SK-N-SH (cell line): ENCODE measurements around the gene SPP2. TPM values are rescaled to one million over a fixed set of nuclear protein-coding genes. Genes with fewer than 3 reads are reported as not detected.

Experiments used
- CTCF ChIA-PET: fragments of 300-600, 350-600 bp; formaldehyde crosslinking; extraction: SDS; loops from one replicate; lab custom pipeline; 2021; lab: Yijun Ruan, JAX
- POLR2A ChIA-PET: fragments of 350-600 bp; sonication (Branson Sonifier 250); formaldehyde crosslinking; extraction: SDS; loops from one replicate; lab custom pipeline; 2020; ENCODE audit warnings: antibody characterized with exemption, inconsistent platforms; lab: Yijun Ruan, JAX
- DNase-seq: peaks from one replicate; pipeline ENCODE4 v3.0.0; 2012
- H2AFZ ChIP-seq: fragments of 200-600 bp; sonication (generic); 2 replicates; pipeline ENCODE4 v1.8.1; 2016; ENCODE audit warnings: antibody characterized with exemption, mild to moderate bottlenecking, low read depth
- H3F3A ChIP-seq: fragments of 200-600 bp; sonication (generic); replicated peaks from 2 replicates; pipeline ENCODE3; 2016; ENCODE audit warnings: antibody characterized with exemption, mild to moderate bottlenecking; ENCODE audit not compliant: insufficient read depth
- H3K27ac ChIP-seq, 2 experiments: fragments of 200-500 bp in 1 of 2; fragments of 200-600 bp in 1 of 2; sonication (Bioruptor generic) in 1 of 2; sonication (generic), shearing (Covaris generic) in 1 of 2; 2 replicates each; pipeline versions ENCODE4 v1.5.1 to v1.6.1; 2014 to 2016; ENCODE audit warnings: low read depth in 2 of 2, inconsistent platforms in 1 of 2, low read length in 1 of 2, mild to moderate bottlenecking in 1 of 2, mixed read lengths in 1 of 2
- H3K27me3 ChIP-seq: fragments of 200-600 bp; sonication (generic), shearing (Covaris generic); 2 replicates; pipeline ENCODE4 v1.6.1; 2016; ENCODE audit warnings: mixed run types; ENCODE audit not compliant: insufficient read depth
- H3K36me3 ChIP-seq, 2 experiments: fragments of 200-500 bp in 1 of 2; fragments of 200-600 bp in 1 of 2; sonication (Bioruptor generic) in 1 of 2; sonication (generic) in 1 of 2; replicated peaks in 1 of 2; 2 replicates each; pipeline versions ENCODE3 to v1.5.1; 2014 to 2016; ENCODE audit warnings: low read length in 1 of 2, mild to moderate bottlenecking in 1 of 2; ENCODE audit not compliant: insufficient read depth in 2 of 2, control insufficient read depth in 1 of 2
- H3K4me1 ChIP-seq, 2 experiments: fragments of 200-500 bp in 1 of 2; fragments of 200-600 bp in 1 of 2; sonication (Bioruptor generic) in 1 of 2; sonication (generic), shearing (Covaris generic) in 1 of 2; 2 replicates each; pipeline versions ENCODE4 v1.5.1 to v1.6.1; 2014 to 2016; ENCODE audit warnings: low read depth in 1 of 2, low read length in 1 of 2, mixed run types in 1 of 2; ENCODE audit not compliant: insufficient read depth in 2 of 2, control insufficient read depth in 1 of 2
- H3K4me2 ChIP-seq: fragments of 200-600 bp; sonication (generic), shearing (Covaris generic); 2 replicates; pipeline ENCODE4 v1.6.1; 2017; ENCODE audit warnings: mixed run types
- H3K4me3 ChIP-seq, 2 experiments: fragments of 200-500 bp in 1 of 2; fragments of 200-600 bp in 1 of 2; sonication (Bioruptor generic) in 1 of 2; sonication (generic), shearing (Covaris generic) in 1 of 2; 2 replicates each; pipeline versions ENCODE4 v1.5.1 to v1.8.1; 2014 to 2016; ENCODE audit warnings: low read depth in 2 of 2, inconsistent platforms in 1 of 2, low read length in 1 of 2, mild to moderate bottlenecking in 1 of 2, mixed read lengths in 1 of 2, moderate library complexity in 1 of 2
- H3K79me2 ChIP-seq: fragments of 200-600 bp; sonication (generic); 2 replicates; pipeline ENCODE4 v1.8.1; 2017; ENCODE audit warnings: mild to moderate bottlenecking; ENCODE audit not compliant: insufficient read depth
- H3K9ac ChIP-seq: fragments of 200-600 bp; sonication (generic); 2 replicates; pipeline ENCODE4 v1.6.1; 2017; ENCODE audit warnings: mixed run types
- H3K9me2 ChIP-seq: fragments of 200-600 bp; sonication (generic); 2 replicates; pipeline ENCODE4 v1.6.1; 2017; ENCODE audit warnings: mixed run types
- H3K9me3 ChIP-seq: fragments of 200-600 bp; sonication (generic); 2 replicates; pipeline ENCODE4 v1.6.1; 2017; ENCODE audit warnings: mixed run types, mild to moderate bottlenecking, moderate library complexity
- H4K20me1 ChIP-seq: fragments of 200-600 bp; sonication (generic); 2 replicates; pipeline ENCODE4 v1.6.1; 2017; ENCODE audit warnings: mild to moderate bottlenecking, mixed run types; ENCODE audit not compliant: insufficient read depth
- ELF1 ChIP-seq: IDR thresholded peaks from 2 replicates; pipeline ENCODE4 v1.4.0; 2012
- FOXM1 ChIP-seq: IDR thresholded peaks from 2 replicates; pipeline ENCODE4 v1.4.0; 2012; ENCODE audit warnings: low read depth, mild to moderate bottlenecking
- MAX ChIP-seq: IDR thresholded peaks from 2 replicates; pipeline ENCODE4 v1.4.0; 2012; ENCODE audit warnings: low read depth
- MEF2A ChIP-seq: IDR thresholded peaks from 2 replicates; pipeline ENCODE4 v1.4.0; 2012; ENCODE audit warnings: low read depth, borderline replicate concordance
- MXI1 ChIP-seq: IDR thresholded peaks from 2 replicates; pipeline ENCODE4 v1.6.1; 2012; ENCODE audit warnings: mild to moderate bottlenecking, low read depth, low read length, improper control_type of control experiment
- POLR2AphosphoS5 ChIP-seq: IDR thresholded peaks from 2 replicates; pipeline ENCODE4 v1.6.1; 2012; ENCODE audit warnings: low read depth, low read length
- REST ChIP-seq: IDR thresholded peaks from 2 replicates; pipeline ENCODE4 v1.6.1; 2012; ENCODE audit warnings: mild to moderate bottlenecking, low read depth, low read length, moderate library complexity
- SIN3A ChIP-seq: IDR thresholded peaks from 2 replicates; pipeline ENCODE4 v1.6.1; 2012; ENCODE audit warnings: low read depth, mild to moderate bottlenecking, low read length, moderate library complexity, borderline replicate concordance
- TCF12 ChIP-seq: IDR thresholded peaks from 2 replicates; pipeline ENCODE4 v1.4.0; 2012
- TEAD4 ChIP-seq: IDR thresholded peaks from 2 replicates; pipeline ENCODE4 v1.4.0; 2012; ENCODE audit warnings: mild to moderate bottlenecking, borderline replicate concordance; ENCODE audit not compliant: insufficient read depth
- WGBS: methylation state at CpG from one replicate; pipeline ENCODE4 v1.1.6; 2017; ENCODE audit warnings: low lambda C conversion rate; 5-methylcytosine and 5-hydroxymethylcytosine counted together
- polyA plus RNA-seq, 3 experiments: library from polyadenylated mRNA; depleted of rRNA; stranded (reverse); fragments of >200 nt; gene quantifications; 2 replicates each; pipeline ENCODE4 v1.2.3, GENCODE V29; 2012
- TF ChIP-seq, protein P1 (sequence below): IDR thresholded peaks from 2 replicates; pipeline ENCODE4 v1.4.0; 2012; ENCODE audit warnings: low read depth, borderline replicate concordance

SPP2 gene
- polyA plus RNA-seq, 1 of the 3 experiments (the other 2 are of a cell fraction): 0.30 TPM

DNA sequence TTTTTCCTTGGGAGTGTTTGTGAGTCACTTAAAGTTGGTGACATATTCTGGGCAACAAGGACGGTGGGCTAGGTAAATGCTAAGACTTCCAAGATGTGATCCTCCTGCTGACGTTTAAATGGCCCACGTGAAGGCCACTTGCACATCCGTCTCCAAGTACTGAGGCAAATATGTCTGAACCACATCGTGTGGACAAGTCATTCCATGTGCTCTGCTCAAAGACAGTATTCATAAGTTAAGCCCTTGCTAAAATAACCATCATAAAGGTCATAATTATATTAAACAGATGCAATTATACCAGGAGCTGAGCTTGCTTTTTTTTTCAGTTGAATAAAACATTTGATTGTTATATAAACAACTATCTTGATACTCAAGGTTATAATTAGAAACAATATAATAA, 44.8 kb downstream of the SPP2 start:
- H3K27ac ChIP-seq: no peak overlapping the region
- H3F3A ChIP-seq: no peaks in the 10 kb centered on the region
- no peaks in the 10 kb centered on the region for H4K20me1 ChIP-seq
- no peaks in the 10 kb centered on the region for H3K79me2 ChIP-seq
- DNase-seq: no peak
- no peak overlapping the region for H3K4me3 ChIP-seq
- peaks cover 6 to 11% of the 10 kb centered on the region in 2 experiments; a peak in 3 of 4 replicates for H3K4me1 ChIP-seq
- TF ChIP-seq MXI1 (no peak), POLR2AphosphoS5 (no peak), SIN3A (no peak), FOXM1 (no peak), TEAD4 (no peak), MEF2A (no peak), REST (no peak)
- TF ChIP-seq, protein P1, sequence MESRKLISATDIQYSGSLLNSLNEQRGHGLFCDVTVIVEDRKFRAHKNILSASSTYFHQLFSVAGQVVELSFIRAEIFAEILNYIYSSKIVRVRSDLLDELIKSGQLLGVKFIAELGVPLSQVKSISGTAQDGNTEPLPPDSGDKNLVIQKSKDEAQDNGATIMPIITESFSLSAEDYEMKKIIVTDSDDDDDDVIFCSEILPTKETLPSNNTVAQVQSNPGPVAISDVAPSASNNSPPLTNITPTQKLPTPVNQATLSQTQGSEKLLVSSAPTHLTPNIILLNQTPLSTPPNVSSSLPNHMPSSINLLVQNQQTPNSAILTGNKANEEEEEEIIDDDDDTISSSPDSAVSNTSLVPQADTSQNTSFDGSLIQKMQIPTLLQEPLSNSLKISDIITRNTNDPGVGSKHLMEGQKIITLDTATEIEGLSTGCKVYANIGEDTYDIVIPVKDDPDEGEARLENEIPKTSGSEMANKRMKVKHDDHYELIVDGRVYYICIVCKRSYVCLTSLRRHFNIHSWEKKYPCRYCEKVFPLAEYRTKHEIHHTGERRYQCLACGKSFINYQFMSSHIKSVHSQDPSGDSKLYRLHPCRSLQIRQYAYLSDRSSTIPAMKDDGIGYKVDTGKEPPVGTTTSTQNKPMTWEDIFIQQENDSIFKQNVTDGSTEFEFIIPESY: no peak
- no peaks in the 10 kb centered on the region for H3K27me3 ChIP-seq
- 93% methylated on average over 5 of the region's 5 CpGs for WGBS
- H2AFZ ChIP-seq: no peak overlapping the region
- ChIA-PET CTCF (interaction anchor here (1.4 kb wide), 1 partner anchor 40 kb away, joined by 4 read pairs; no protein-coding TSS in a partner anchor), POLR2A (no interaction called here)
- H3K9me3 ChIP-seq: no peaks in the 10 kb centered on the region
- no peak overlapping the region for H3K4me2 ChIP-seq
- no peak overlapping the region for H3K9ac ChIP-seq
- no peaks in the 10 kb centered on the region for H3K9me2 ChIP-seq
- no peaks in the 10 kb centered on the region for H3K36me3 ChIP-seq

DNA sequence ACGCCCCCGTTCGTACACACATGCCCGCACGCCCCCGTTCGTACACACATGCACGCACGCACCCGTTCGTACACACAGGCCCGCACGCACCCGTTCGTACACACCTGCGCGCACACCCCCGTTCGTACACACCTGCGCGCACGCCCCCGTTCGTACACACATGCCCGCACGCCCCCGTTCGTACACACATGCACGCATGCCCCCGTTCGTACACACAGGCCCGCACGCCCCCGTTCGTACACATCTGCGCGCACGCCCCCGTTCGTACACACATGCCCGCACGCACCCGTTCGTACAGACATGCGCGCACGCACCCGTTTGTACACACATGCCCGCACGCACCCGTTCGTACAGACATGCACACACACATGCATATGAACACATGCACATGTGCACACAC, 45.7 kb downstream of the SPP2 start:
- no peak overlapping the region for H2AFZ ChIP-seq
- TF ChIP-seq ELF1: no peak
- no peak for TF ChIP-seq TCF12
- no peak for TF ChIP-seq MAX
- TF ChIP-seq, all 33 proteins: peak for 0
- 96% methylated on average over 52 of the region's 52 CpGs for WGBS
- Histone ChIP-seq H3K36me3 (no peaks in the 10 kb centered on the region), H4K20me1 (no peaks in the 10 kb centered on the region), H3K4me3 (no peak overlapping the region), H3K27ac (no peak overlapping the region), H3K4me2 (no peak overlapping the region), H3K79me2 (no peaks in the 10 kb centered on the region), H3K27me3 (no peaks in the 10 kb centered on the region), H3K9me3 (no peaks in the 10 kb centered on the region), H3F3A (no peaks in the 10 kb centered on the region), H3K4me1 (peaks cover 6 to 9% of the 10 kb centered on the region in 2 experiments; a peak in 3 of 4 replicates), H3K9ac (no peak overlapping the region), H3K9me2 (no peaks in the 10 kb centered on the region)
- DNase-seq: no peak
- ChIA-PET CTCF (no interaction called here), POLR2A (no interaction called here)
